RWPE2 (cell line): ENCODE data around the gene GP9.

Experiments
- ATAC-seq: fragments of 200-7000 bp; cut with Tn5 transposase; 3 replicates; pipeline ENCODE4 v1.9.1; 2021; ENCODE audit warnings: low read depth
- DNase-seq: peaks from one replicate; pipeline ENCODE4 v3.0.0-alpha.2; 2020; ENCODE audit warnings: low spot score
- H3K27ac ChIP-seq: fragments of 450-650 bp; 2 replicates; pipeline ENCODE4 v1.5.1; 2017; ENCODE audit warnings: mild to moderate bottlenecking; ENCODE audit not compliant: poor library complexity, severe bottlenecking
- H3K27me3 ChIP-seq: fragments of 250-450 bp; sonication (Bioruptor Pico); 2 replicates; pipeline ENCODE4 v1.5.1; 2021; ENCODE audit warnings: mild to moderate bottlenecking, moderate library complexity; ENCODE audit not compliant: insufficient read depth, poor library complexity, severe bottlenecking
- H3K36me3 ChIP-seq: fragments of 250-450 bp; sonication (Bioruptor Pico); 2 replicates; pipeline ENCODE4 v1.5.1; 2020; ENCODE audit warnings: low read depth, mild to moderate bottlenecking, moderate library complexity
- H3K4me1 ChIP-seq: fragments of 250-450 bp; sonication (Bioruptor Pico); 2 replicates; pipeline ENCODE4 v1.5.1; 2021; ENCODE audit warnings: mild to moderate bottlenecking, moderate library complexity; ENCODE audit not compliant: insufficient read depth, poor library complexity, severe bottlenecking
- H3K4me3 ChIP-seq: fragments of 250-450 bp; sonication (Bioruptor Pico); 2 replicates; pipeline ENCODE4 v1.5.1; 2021; ENCODE audit warnings: mild to moderate bottlenecking, moderate library complexity; ENCODE audit not compliant: severe bottlenecking
- H3K9me3 ChIP-seq: fragments of 250-450 bp; sonication (Bioruptor Pico); 2 replicates; pipeline ENCODE4 v1.5.1; 2021; ENCODE audit warnings: mild to moderate bottlenecking, moderate library complexity; ENCODE audit not compliant: severe bottlenecking
- TF ChIP-seq, protein P1 (sequence below): fragments of 450-650 bp; IDR thresholded peaks from one replicate; pipeline ENCODE4 v1.5.1; 2017; ENCODE audit warnings: mild to moderate bottlenecking, moderate library complexity; ENCODE audit not compliant: poor library complexity, severe bottlenecking

GP9 gene

GRCh38 chr3:129046732-129047552 lies 13.6 kb upstream of the GP9 start:
- H3K9me3 ChIP-seq, result no peaks in the 10 kb centered on the region
- no peaks in the 10 kb centered on the region for H3K4me1 ChIP-seq
- H3K27me3 ChIP-seq, result peaks cover 7% of the 10 kb centered on the region
- H3K36me3 ChIP-seq, result no peaks in the 10 kb centered on the region
- no peak overlapping the region for H3K27ac ChIP-seq
- DNase-seq (peak; percentile 59), ATAC-seq (no peak)
- TF ChIP-seq, protein P1, sequence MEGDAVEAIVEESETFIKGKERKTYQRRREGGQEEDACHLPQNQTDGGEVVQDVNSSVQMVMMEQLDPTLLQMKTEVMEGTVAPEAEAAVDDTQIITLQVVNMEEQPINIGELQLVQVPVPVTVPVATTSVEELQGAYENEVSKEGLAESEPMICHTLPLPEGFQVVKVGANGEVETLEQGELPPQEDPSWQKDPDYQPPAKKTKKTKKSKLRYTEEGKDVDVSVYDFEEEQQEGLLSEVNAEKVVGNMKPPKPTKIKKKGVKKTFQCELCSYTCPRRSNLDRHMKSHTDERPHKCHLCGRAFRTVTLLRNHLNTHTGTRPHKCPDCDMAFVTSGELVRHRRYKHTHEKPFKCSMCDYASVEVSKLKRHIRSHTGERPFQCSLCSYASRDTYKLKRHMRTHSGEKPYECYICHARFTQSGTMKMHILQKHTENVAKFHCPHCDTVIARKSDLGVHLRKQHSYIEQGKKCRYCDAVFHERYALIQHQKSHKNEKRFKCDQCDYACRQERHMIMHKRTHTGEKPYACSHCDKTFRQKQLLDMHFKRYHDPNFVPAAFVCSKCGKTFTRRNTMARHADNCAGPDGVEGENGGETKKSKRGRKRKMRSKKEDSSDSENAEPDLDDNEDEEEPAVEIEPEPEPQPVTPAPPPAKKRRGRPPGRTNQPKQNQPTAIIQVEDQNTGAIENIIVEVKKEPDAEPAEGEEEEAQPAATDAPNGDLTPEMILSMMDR, result no peak
- no peak overlapping the region for H3K4me3 ChIP-seq

DNA sequence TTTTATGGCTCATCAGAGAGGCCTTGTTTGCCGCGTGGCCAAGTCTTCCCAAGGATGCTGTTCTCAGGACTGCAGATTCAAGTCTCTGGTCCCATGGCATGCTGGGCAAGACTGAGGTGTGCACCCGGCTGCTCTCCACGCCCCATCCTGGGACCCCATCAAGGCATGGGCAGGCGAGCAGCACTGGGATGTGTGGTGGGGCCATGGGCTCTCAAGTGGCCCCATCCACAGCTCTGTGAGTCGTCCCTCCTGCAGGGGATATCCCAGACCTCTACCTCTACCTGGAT lies 13.1 kb upstream of the GP9 start:
- H3K9me3 ChIP-seq, result no peaks in the 10 kb centered on the region
- H3K36me3 ChIP-seq, result no peaks in the 10 kb centered on the region
- no peak overlapping the region for H3K27ac ChIP-seq
- DNase-seq, result peak; percentile 29
- TF ChIP-seq, protein P1, result no peak
- no peak overlapping the region for H3K4me3 ChIP-seq
- H3K4me1 ChIP-seq, result no peaks in the 10 kb centered on the region
- no peak for ATAC-seq
- peaks cover 7% of the 10 kb centered on the region for H3K27me3 ChIP-seq

DNA sequence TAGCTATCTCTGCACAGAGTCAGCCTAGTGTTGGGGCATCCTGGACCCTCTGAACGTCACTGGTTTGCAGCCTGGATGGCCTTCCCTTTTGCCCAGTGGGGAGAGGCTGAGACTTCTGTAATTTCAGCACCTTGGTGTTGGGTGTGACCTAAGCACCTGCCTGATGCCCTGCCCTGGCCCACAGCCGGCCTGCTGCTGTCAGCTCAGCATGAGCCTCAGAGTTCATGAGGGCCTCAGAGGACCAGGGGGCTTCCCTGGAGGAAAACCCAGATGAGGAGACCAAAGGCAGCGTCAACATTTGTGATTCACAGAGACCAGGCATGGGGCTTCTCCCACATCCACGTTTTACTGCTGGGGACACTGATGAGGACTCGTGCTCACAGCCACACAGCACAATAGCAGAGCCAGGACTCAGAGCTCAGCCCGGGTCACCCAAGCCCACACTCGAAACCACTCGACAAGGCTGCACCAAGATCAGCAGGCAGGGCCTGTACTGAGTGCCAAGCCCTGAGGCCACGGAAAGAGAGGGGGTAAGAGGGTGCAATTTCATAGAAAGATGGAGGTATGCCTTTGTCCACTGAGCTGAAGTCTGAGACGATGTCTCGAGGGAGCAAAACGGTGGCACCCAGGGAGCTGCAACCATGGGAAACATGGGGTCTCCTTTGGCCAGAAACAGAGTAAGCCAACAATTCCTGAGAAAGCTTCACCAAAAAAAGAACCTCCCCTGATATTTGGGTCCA lies 9.9 kb upstream of the GP9 start:
- no peaks in the 10 kb centered on the region for H3K36me3 ChIP-seq
- TF ChIP-seq, protein P1, result no peak
- ATAC-seq, result no peak
- no peak overlapping the region for H3K27ac ChIP-seq
- H3K4me1 ChIP-seq, result no peaks in the 10 kb centered on the region
- no peaks in the 10 kb centered on the region for H3K9me3 ChIP-seq
- peaks cover 7% of the 10 kb centered on the region for H3K27me3 ChIP-seq
- DNase-seq, result no peak
- no peak overlapping the region for H3K4me3 ChIP-seq

DNA sequence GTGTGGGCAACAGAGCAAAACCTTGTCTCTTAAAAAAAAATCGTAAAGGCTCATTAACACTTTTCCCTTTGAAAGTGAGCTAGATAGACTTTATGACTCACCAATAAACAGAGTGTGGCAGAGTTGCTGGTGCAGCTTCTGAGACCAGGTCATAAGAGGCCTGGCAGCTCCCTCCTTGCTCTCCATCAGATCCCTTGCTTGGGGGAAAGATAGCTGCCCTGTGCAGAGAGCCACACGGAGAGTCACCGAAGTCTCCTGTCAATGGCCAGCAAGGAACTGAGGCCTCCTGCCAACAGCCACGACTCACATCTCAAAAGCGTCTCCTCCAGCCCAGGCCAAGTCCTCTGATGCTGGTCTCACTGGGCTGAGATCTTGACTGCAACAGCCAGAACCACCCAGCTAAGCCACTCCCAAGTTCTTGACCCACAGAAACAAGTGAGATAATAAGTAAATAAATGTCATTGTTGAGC lies 8.7 kb upstream of the GP9 start:
- no peak for ATAC-seq
- TF ChIP-seq, protein P1, result no peak
- no peaks in the 10 kb centered on the region for H3K36me3 ChIP-seq
- no peak overlapping the region for H3K27ac ChIP-seq
- DNase-seq, result peak; percentile 25
- H3K27me3 ChIP-seq, result no peaks in the 10 kb centered on the region
- H3K9me3 ChIP-seq, result no peaks in the 10 kb centered on the region
- no peaks in the 10 kb centered on the region for H3K4me1 ChIP-seq
- H3K4me3 ChIP-seq, result no peak overlapping the region

DNA sequence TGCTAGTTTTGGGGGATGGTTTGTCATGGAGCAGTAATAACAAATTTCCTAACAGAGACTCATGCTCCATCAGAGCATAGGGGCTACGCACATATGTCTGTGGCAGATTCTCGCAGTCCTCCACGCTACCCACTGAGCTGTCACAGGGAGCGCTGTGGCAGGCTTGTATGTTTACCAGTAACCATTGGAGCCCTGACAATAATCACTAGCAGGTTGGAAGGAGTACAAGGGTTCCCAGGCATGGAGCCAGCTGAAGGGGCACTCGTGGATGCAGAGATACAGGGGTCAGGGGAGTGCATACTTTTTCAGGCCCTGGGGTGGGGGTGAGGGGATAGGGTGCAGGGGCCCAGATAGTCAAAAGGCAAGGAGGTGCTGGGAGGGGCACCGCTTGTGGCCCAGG lies 7.9 kb upstream of the GP9 start:
- Histone ChIP-seq H3K36me3 (no peaks in the 10 kb centered on the region), H3K27ac (no peak overlapping the region), H3K27me3 (no peaks in the 10 kb centered on the region), H3K9me3 (no peaks in the 10 kb centered on the region), H3K4me1 (no peaks in the 10 kb centered on the region), H3K4me3 (no peak overlapping the region)
- DNase-seq (no peak), ATAC-seq (no peak)
- TF ChIP-seq, protein P1, result no peak
